Lung microvascular endothelial cell (primary cell): ENCODE measurements around the gene C1orf116. TPM values are rescaled to one million over a fixed set of nuclear protein-coding genes. Genes with fewer than 3 reads are reported as not detected.
"Not testable (repeated sequence)": the region's sequence is repeated elsewhere in the genome, so short reads cannot be mapped to it uniquely, and the experiment has no call there.

Source experiments
- DNase-seq, 2 donors: peaks; one replicate each; pipeline versions ENCODE4 v3.0.0 to v3.0.0-alpha.2; 2010; ENCODE audit warnings: low read depth in 2 of 2
- total RNA-seq: library from RNA; depleted of rRNA; stranded (reverse); fragments of >200 nt; gene quantifications from 2 replicates; pipeline ENCODE4 v1.2.1, GENCODE V29; 2014

C1orf116 gene
- total RNA-seq, 1 donor from 2014 or later: not detected

DNA sequence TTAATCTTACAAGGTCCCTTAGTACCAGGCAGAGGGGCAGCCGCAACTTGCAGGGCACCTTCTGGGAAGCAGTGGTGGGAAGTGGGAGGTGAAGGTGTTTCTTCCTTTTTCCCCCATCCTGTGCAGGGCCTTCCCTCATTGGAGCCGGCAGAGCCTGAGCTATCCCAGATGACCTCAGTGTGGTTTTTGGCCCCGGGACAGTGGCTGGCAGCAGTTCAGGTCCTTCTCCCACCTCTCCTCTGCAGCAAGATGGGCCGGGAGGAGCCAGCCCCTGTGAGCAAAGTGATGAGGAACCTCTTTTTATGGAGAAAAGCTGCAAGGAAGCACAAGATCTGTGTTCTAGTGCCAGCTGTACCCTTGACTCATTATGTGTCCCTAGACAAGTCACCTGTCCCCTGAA, 27.3 kb upstream of the C1orf116 start:
- DNase-seq: no peak

GRCh38 chr1:207058878-207059867, 26.6 kb upstream of the C1orf116 start:
- no peak for DNase-seq

GRCh38 chr1:207058252-207058651, 25.7 kb upstream of the C1orf116 start:
- no peak for DNase-seq

- no peak for DNase-seq
Observed at GRCh38 chr1:207056673-207057072, 24.1 kb upstream of the C1orf116 start.

GRCh38 chr1:207055386-207056001, 22.9 kb upstream of the C1orf116 start:
- no peak for DNase-seq

- no peak for DNase-seq
Observed at GRCh38 chr1:207054491-207054890, 21.9 kb upstream of the C1orf116 start.

GRCh38 chr1:207052911-207053769, 20.6 kb upstream of the C1orf116 start, which contains the start of gene PFKFB2:
PFKFB2 (plus strand) TSS chr1:207053275; CDS start chr1:207054718, 1,443 bp downstream.
- peak; percentile 72 to 73 for DNase-seq

- DNase-seq: peak in 1 of 2 donors; percentile 23
Observed at GRCh38 chr1:207051191-207051943, 18.8 kb upstream of the C1orf116 start, which contains the start of gene YOD1. YOD1 (minus strand) TSS chr1:207051208; CDS start chr1:207051030, 178 bp downstream.

DNA sequence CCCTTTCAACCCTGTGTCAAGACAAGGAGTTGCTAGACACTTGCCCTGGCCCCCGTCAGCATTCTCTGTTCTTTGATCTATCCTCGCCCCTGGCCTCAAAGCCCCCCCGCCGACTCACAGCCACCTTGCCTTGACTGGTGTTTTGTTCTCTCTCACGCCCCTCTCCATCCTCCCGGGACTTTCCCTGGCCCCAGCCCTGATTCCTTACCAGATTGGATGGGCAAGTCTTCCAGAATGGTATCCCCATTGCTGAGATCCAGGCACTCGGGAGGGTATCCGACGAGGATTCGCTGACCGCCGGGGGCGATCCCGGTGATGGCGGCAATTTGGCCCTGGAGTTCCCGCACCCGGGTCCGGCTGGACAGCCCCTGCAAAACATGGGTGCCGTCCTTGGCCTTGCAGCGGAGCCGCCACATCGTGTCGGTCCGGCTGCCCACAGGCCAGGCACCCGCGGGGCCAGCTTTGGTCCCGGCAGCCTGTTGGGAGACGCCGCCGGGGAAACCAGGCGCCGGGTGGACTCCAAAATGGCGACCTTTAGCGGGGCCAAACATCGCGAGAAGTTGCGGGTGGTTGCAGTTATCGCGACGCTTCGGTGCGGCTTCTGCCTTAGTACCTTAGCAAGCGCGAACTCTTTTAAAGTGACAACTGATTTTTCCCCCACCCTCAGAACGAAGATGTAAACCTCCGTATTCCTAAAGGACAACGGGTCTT, 18.1 kb upstream of the C1orf116 start:
- peak; percentile 89 to 94 for DNase-seq

DNA sequence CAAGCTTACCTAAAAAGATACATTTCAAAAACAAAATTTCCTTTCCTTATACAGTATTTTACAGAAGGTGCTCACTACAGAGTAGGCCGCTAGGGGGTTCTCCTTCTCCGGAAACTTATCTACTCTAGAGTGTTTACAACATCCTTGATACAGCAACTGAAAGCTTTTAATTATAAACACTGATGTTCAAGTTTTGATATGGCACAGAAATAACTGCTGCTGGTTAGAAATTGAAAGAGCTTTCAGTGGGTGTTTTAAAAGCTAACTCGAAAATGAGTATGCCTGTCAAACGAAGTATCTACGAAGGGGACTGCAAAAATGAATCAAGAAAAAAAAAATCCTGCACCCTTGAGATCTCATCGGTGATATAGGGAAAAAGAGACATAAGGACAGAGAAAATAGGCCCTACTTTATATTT, 17.4 kb upstream of the C1orf116 start:
- DNase-seq: peak; percentile 59 to 65

- DNase-seq: no peak
Observed at GRCh38 chr1:207049514-207049913, 17.0 kb upstream of the C1orf116 start.

GRCh38 chr1:207049054-207049453, 16.5 kb upstream of the C1orf116 start:
- DNase-seq: no peak

DNA sequence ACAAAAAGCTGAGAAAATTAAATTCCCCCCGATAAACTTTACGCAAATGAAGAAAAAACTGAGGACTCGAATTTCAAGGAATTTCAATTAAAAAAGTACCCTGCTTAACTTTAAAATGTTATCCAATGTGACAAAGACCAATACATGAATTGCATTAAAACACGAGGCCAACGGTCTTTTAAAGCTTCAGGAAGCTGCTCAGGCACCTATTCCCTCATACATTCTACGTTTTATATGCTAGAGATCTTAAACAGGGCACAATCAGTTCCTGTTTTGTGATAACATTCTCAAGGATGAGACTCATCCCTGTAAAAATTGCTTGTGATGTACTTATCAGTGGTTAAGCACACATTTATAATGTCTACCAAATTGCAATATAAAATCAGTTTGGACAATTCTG, 15.5 kb upstream of the C1orf116 start:
- no peak for DNase-seq

DNA sequence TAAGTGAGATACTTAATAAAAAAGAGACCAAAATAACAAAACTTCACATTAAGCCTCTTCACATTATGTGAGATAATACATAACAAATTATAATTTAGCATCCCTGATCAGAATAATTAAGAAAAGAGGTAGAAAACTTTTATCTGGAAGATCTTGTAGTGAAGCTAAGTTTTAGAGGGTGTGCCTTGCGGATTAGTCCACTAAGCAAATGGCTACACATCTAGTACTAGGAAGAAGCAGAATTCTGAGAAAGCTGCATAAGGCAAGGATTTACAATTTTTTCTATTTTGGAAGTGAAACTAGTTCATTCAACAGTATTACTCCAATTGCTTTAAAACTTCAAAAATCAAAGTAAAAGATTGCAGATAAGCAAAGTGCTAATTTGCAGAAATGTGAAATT, 14.9 kb upstream of the C1orf116 start:
- no peak for DNase-seq

DNA sequence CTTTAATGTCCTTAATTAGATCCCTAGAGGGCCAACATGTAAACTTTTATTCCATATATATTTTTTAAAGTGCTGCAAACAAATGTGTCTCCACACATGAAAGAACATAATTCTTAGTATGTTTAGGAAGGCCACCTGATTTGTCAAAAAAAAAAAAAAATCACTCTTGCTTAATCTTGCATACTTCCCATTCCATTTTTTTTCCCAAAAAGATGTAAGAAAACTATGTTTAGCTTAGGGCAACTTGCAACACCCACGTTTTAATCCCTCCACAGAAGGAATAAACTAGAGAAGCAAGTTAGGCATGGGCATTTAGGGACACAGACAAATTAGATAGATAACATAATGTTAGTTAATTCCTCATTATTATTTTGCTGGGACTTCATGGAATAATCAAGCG, 12.9 kb upstream of the C1orf116 start:
- no peak for DNase-seq

- not testable (repeated sequence) for DNase-seq
Observed at GRCh38 chr1:207041397-207041796, 8.8 kb upstream of the C1orf116 start.

DNA sequence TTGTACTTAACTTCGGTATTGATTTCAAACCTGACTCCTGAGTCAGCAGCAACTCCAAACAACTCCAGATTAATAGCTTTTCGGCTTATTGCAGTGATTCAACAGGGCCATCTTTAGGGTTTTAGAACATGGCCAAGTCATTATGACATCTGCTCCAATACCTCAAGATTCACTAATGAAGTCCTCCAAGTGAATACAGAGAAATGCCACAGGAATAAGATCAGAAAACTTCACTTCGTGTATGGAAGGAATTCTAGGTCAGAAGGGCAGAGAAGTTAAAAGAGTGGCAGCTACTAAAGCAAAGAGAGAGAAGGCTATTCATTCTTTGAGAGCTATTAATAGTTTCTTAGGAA, 7.6 kb upstream of the C1orf116 start:
- no peak for DNase-seq

GRCh38 chr1:207039380-207040180, 7.0 kb upstream of the C1orf116 start:
- DNase-seq: no peak

DNA sequence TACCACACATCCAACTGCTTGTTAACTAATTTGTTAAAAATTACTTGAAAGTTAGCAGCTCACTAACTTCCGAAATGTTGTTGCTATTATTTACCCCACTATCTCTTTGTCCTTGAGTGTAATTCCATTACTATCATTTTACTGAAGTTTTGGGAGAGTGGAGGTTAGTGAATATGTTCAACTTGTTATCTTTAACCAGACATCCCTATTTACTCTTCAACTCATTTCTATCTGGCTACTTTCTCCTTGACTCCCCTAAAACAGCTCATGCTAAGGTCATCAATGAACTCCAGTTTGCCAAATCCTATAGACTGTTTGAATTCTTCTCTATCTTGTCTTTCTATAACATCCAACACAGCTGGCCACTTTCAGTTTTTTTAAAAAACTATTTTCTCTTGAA, 4.3 kb upstream of the C1orf116 start:
- DNase-seq: no peak
